ENCODE results near the gene KCNA2. TPM values are rescaled to one million over a fixed set of nuclear protein-coding genes. Genes with fewer than 3 reads are reported as not detected.

KCNA2 gene
- total RNA-seq, 4 donors from 2014 or later: 0.04 to 2.0 (median 0.67) TPM

GRCh38 chr1:110591956-110592355, 14.2 kb downstream of the KCNA2 start:
- no peak for DNase-seq
- Histone ChIP-seq H3K9me3 (no peaks in the 10 kb centered on the region), H3K27ac (no peak overlapping the region), H3K27me3 (peaks cover 0 to 14% (median 0%) of the 10 kb centered on the region in 4 donors), H3K4me1 (peaks cover 0 to 13% (median 10%) of the 10 kb centered on the region in 3 donors), H3K4me3 (no peak overlapping the region), H3K36me3 (no peaks in the 10 kb centered on the region)
- intact Hi-C loops (cut with DNase I): no loop called here
- 78 to 94% methylated on average over 3 to 4 of the region's 6 CpGs for WGBS, 2 donors
- TF ChIP-seq CTCF (IDR thresholded peaks at IDR 0.05): no peak
- no peak for TF ChIP-seq POLR2A (IDR thresholded peaks at IDR 0.05)

- no peaks in the 10 kb centered on the region for H3K4me1 ChIP-seq
- H3K9me3 ChIP-seq: no peaks in the 10 kb centered on the region
- intact Hi-C loops (cut with DNase I): no loop called here
- H3K36me3 ChIP-seq: no peaks in the 10 kb centered on the region
- no peak overlapping the region for H3K27ac ChIP-seq
- H3K4me3 ChIP-seq: no peak overlapping the region
- WGBS, 2 donors: 93 to 100% methylated on average over 1 to 3 of the region's 3 CpGs
- DNase-seq: no peak
- H3K27me3 ChIP-seq: peaks cover 0 to 14% (median 0%) of the 10 kb centered on the region in 4 donors
- no peak for TF ChIP-seq POLR2A (IDR thresholded peaks at IDR 0.05)
- TF ChIP-seq CTCF (IDR thresholded peaks at IDR 0.05): no peak
Measured at GRCh38 chr1:110588991-110589390, 17.2 kb downstream of the KCNA2 start.

GRCh38 chr1:110588486-110588885, 17.7 kb downstream of the KCNA2 start:
- Histone ChIP-seq H3K4me3 (no peak overlapping the region), H3K9me3 (no peaks in the 10 kb centered on the region), H3K4me1 (no peaks in the 10 kb centered on the region), H3K27me3 (peaks cover 0 to 14% (median 0%) of the 10 kb centered on the region in 4 donors), H3K36me3 (no peaks in the 10 kb centered on the region), H3K27ac (no peak overlapping the region)
- no peak for DNase-seq
- intact Hi-C loops (cut with DNase I): no loop called here
- TF ChIP-seq CTCF (IDR thresholded peaks at IDR 0.05) (no peak), POLR2A (IDR thresholded peaks at IDR 0.05) (no peak)
- 53 to 67% methylated on average over 1 of the region's 1 CpG for WGBS, 2 donors

DNA sequence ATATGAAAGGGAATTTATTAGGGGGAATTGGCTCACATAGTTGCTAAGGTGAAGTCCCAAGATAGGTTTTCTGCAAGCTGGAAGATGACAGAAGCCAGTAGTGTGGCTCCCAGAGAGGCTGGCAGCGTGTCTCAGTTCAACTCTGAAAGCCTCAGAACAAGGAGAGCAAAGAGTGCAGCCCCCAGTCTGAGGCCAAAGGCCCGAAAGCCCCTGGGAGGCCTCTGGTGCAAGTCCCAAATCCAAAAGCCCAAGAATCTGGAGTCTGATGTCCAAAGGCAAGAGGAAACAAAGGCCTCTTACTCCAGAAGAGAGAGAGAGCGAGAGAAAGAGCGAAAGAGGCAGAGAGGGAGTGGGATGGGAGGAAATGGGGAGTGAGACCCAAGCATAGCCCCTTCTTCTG, 18.3 kb downstream of the KCNA2 start:
- no peak overlapping the region for H3K27ac ChIP-seq
- H3K36me3 ChIP-seq: no peaks in the 10 kb centered on the region
- TF ChIP-seq CTCF (IDR thresholded peaks at IDR 0.05): no peak
- no peak overlapping the region for H3K4me3 ChIP-seq
- WGBS, 2 donors: 76 to 78% methylated on average over 3 to 4 of the region's 4 CpGs
- intact Hi-C loops (cut with DNase I): no loop called here
- no peaks in the 10 kb centered on the region for H3K4me1 ChIP-seq
- no peak for DNase-seq
- H3K27me3 ChIP-seq: peaks cover 0 to 14% (median 0%) of the 10 kb centered on the region in 4 donors
- H3K9me3 ChIP-seq: no peaks in the 10 kb centered on the region

- H3K36me3 ChIP-seq: no peaks in the 10 kb centered on the region
- no peak overlapping the region for H3K4me3 ChIP-seq
- no peak for TF ChIP-seq POLR2A (IDR thresholded peaks at IDR 0.05)
- no peak for TF ChIP-seq CTCF (IDR thresholded peaks at IDR 0.05)
- DNase-seq: no peak
- WGBS, 2 donors: 13% methylated on average over 1 of the region's 1 CpG; no CpG with 5 or more reads in 1 of the 2 donors
- H3K27ac ChIP-seq: no peak overlapping the region
- intact Hi-C loops (cut with DNase I): no loop called here
- H3K9me3 ChIP-seq: no peaks in the 10 kb centered on the region
- peaks cover 0 to 12% (median 4%) of the 10 kb centered on the region in 3 donors for H3K4me1 ChIP-seq
- peaks cover 0 to 10% (median 0%) of the 10 kb centered on the region in 4 donors for H3K27me3 ChIP-seq
Measured at GRCh38 chr1:110585481-110585880, 20.7 kb downstream of the KCNA2 start.

Data from esophagus squamous epithelium (tissue), 5 donors.